Measurements from ENCODE around the gene MUSTN1. TPM values are rescaled to one million over a fixed set of nuclear protein-coding genes. Genes with fewer than 3 reads are reported as not detected.

The MUSTN1 gene
- total RNA-seq, 1 experiment from 2014 or later = not detected

DNA sequence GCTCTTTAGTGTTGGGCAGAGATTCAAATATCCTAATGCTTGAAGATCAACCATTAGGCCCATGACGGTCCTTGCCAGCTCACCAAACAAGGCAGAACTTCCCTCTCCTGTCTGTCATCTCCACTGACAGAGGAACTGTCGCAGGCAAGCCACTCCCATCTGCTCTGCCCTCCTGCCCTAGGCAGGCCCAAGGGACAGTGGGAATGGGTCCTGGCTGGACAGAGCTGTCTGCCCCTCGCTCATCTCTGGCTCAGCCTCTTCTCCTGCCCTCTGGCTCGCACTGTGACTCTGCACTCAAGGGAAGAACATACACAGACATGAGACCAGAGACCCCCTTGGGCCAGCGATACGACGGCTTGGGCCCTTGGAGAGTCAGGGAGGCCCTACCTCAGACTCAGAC lies 7.6 kb upstream of the MUSTN1 start:
- DNase-seq = no peak
- Histone ChIP-seq H3K36me3 (no peaks in the 10 kb centered on the region), H3K27me3 (no peaks in the 10 kb centered on the region), H3K4me3 (no peak overlapping the region), H3K9me3 (no peaks in the 10 kb centered on the region)

DNA sequence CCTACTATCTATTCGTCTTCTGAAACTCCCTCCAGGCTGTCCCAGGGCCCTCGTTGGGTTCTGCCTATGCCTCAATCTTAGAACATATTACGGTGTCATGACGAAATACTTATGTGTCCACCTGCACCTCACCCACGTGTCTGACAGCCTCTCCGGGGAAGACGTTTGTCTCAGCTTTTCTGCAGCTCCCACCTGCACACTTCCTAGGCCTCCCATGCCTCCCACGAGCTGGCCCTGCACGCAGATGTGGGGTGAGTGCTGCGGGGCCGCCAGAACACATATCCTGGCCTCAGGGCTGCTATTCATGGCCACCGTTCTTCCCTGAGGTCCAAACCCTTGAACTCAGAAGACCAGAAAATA lies 7.1 kb upstream of the MUSTN1 start:
- no peaks in the 10 kb centered on the region for H3K27me3 ChIP-seq
- no peaks in the 10 kb centered on the region for H3K36me3 ChIP-seq
- no peak overlapping the region for H3K4me3 ChIP-seq
- no peaks in the 10 kb centered on the region for H3K9me3 ChIP-seq
- DNase-seq = no peak

DNA sequence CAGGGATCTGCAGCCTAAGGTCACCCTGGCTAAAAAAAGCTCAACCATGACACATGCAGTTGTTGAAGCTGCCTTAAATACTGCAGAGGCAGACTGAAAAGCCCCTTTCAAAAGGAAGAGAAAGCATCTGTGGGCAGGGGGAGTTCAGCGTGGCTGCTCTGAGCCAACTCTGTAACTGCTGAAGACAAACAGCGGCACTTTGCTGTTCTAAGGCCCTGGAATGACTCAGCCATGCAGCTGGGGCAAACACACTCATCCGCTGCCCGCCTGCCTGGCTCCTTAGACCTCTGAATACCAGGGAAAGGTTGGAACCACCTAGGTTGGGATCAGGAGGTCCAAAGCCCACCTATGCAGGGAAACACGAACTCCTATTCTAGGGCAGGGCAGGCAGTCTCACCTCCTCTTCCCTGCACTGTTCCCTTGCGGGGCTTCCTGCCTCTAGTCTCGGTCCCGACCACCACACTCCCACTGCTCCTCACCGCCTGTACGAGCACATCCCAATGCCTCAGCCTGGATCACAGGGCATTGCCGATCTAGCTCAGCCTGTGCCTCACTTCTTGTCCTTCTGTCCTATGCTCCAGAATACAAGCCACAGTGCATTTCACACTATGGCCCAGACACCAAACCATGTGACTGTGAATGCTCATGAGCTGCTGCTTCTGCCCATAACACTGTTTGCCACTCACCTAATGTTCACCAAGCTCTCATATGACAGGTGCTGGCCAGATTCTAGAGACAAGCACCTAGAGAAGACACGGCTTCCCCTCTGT lies 6.6 kb upstream of the MUSTN1 start:
- Histone ChIP-seq H3K4me3 (no peak overlapping the region), H3K9me3 (no peaks in the 10 kb centered on the region), H3K36me3 (no peaks in the 10 kb centered on the region), H3K27me3 (no peaks in the 10 kb centered on the region)
- DNase-seq = no peak

DNA sequence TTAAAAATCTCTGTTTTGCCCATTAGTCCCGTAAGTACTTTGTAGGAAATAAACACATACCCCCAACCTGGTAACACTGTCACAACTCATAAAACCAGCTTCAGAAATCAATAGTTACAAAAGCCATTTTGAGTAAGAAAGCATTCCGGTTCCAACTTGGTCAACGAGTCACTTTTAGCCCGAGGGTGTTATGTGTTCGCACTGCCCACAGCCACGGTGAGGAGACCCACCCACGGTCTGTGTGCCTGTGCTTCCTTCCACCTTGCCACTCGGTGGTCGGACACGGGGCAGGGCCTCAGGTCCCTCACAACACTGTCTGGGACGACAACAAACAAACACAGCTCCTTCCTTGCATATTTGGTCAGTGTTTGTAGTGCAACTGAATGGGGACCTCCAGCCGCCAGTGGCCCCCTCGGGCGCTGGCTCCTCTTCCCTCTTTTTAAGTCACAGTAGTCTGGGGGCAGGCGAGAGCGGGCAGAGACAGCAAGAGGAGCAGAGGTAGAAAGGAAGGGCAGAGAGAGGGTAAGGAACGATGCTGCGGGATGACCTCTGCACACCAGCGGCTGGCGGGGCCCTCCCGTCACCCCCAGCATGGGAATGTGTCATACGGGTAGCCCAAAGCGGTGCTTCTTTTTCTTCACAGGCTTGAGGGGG lies 5.2 kb upstream of the MUSTN1 start:
- no peak for DNase-seq
- H3K4me3 ChIP-seq = no peak overlapping the region
- no peaks in the 10 kb centered on the region for H3K27me3 ChIP-seq
- H3K36me3 ChIP-seq = no peaks in the 10 kb centered on the region
- H3K9me3 ChIP-seq = no peaks in the 10 kb centered on the region

DNA sequence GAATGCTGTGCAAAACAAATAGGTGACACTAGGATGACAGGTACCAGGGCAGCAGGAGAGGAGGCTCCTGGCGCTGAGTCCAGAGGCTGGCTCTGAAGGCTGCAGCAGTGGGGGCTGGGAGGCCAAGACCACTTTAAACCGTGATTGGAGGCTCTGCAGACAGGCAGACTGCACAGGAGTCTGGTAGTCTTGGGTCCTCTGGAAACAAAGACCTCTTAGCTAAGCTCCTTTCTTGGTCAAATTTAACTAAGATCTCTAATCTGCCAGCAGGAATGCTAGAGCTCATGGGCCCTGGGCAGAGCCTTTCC lies 4.4 kb upstream of the MUSTN1 start:
- no peak for DNase-seq
- H3K36me3 ChIP-seq = no peaks in the 10 kb centered on the region
- no peak overlapping the region for H3K4me3 ChIP-seq
- H3K27me3 ChIP-seq = no peaks in the 10 kb centered on the region
- no peaks in the 10 kb centered on the region for H3K9me3 ChIP-seq

DNA sequence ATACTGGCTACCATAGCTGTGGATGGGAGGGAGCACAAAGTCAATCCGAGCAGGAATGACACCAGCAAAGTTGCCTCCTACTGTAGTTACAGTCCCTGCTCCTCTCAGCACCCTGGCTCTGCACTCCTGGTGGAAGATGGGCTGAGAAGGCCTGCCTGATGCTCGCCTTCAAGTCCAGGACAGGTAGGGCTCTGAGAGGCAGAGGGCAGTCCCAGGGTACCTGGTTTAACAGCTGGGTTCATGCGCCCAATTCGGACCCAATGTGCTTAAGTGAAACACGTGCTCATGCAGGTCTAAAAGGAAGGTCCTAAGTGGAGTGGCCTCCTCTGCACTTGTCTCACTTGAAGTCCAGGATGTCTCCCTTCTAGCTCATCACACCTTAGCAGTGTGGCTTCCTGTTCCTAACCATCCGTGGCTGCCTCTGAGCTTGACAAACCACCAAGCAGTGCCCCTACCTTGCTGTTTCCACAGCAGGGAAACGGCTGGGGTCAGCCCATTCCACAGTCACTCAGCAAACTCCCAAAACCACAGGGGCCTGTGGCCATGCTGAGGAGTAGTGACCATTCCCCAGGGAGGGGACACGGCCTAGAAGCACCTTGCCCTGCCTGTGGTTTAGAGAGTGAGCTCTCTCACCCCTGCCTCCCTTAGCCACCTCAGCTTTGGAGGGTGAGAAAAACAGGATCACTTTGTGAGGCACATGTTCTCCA lies 3.9 kb upstream of the MUSTN1 start:
- DNase-seq = no peak
- no peaks in the 10 kb centered on the region for H3K9me3 ChIP-seq
- H3K36me3 ChIP-seq = no peaks in the 10 kb centered on the region
- H3K27me3 ChIP-seq = no peaks in the 10 kb centered on the region
- H3K4me3 ChIP-seq = no peak overlapping the region

DNA sequence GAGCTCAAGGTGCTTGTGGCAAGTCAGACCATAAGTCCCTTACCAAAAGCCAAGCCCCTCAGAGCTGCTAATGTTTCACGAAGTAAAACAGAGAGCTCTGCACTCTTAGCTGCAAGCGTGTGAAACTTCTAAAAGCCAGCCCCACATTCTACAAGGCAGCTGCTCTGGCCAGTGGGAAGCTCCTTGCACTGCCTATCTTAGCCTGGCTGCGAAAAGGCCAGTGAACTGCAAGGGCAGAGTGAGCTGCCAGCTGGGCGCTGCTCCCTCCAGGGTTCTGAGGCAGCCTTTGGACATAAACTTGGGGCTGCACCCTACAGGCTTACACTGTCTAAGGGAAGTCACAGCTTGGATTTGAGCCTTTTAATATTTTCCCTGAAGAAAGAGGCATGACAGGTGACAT lies 2.2 kb upstream of the MUSTN1 start:
- H3K36me3 ChIP-seq = no peaks in the 10 kb centered on the region
- no peak overlapping the region for H3K4me3 ChIP-seq
- no peak for DNase-seq
- H3K9me3 ChIP-seq = no peaks in the 10 kb centered on the region
- no peaks in the 10 kb centered on the region for H3K27me3 ChIP-seq

DNA sequence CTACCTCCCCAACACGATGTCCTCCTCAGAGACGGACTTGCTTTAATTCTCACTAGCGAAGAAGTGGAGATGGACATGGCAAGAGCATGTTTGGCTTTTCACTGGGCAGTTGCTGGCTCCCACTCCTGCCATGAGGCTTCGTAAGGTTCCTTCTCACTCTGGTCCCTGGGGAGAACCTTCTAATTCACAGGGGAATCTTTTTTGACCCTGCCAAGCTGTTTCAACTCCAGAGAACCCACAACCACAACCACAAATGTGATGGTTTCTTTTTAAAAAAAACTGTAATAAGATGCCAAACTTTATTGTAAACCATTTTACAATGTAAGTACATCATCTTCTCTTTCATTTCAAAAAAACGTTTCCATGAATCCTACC lies 1.6 kb upstream of the MUSTN1 start:
- no peak overlapping the region for H3K4me3 ChIP-seq
- DNase-seq = no peak
- H3K9me3 ChIP-seq = no peaks in the 10 kb centered on the region
- no peaks in the 10 kb centered on the region for H3K27me3 ChIP-seq
- H3K36me3 ChIP-seq = no peaks in the 10 kb centered on the region

DNA sequence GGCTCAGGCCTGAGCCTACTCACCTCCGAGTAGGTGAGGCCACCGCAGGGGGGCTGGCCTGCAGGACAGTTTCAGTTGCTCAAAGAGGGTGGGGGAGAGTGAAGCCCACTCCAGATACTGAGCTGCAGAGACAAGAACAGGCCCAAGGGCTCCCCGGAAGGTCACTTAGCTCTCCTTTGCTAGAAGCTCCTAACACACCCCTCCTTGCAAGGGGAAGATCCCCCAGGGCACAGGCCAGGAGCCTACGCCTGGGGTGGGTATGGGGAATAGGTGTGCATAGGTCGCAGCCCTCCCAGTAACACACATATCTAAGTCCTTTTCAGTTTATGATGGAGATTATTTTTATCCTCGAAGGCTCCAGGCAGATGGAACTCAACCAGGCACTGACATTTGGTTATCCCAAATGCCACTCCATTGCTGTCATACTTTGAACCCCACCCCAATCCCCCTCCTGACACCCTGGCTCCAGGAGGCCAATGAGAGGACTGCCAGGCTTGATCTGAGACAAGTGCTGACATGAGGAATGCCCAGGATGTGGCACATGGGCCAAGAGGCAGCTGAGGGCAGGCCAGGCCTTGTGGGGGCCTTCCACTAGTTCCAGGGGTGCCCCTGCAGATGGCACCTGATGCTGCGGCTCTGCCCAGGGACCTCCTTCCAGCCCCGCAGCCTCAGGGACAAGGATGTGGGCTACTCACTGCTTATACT lies 1.1 kb upstream of the MUSTN1 start:
- no peak for DNase-seq
- Histone ChIP-seq H3K36me3 (no peaks in the 10 kb centered on the region), H3K27me3 (no peaks in the 10 kb centered on the region), H3K9me3 (no peaks in the 10 kb centered on the region), H3K4me3 (no peak overlapping the region)

DNA sequence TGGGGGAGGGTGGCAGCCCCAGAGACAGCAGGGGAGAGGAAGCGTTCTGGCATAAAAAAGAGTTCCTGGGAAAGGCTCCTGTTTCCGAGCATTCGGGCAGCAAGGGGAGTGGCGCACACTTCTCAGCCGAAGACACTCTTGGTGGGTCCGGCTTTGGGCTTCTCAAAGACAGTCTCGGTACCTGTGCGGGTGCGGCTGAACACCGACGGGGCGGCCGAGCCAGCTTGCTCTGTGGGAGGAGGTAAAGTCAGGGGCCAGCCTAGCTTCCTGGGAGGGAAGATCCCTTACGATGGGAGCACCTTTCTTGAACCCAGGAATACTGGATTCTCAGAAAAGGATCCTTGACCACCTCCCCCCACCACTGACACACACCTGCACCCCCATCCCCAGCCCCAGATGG lies 1.6 kb downstream of the MUSTN1 start:
- Histone ChIP-seq H3K4me3 (no peak overlapping the region), H3K27me3 (no peaks in the 10 kb centered on the region), H3K9me3 (no peaks in the 10 kb centered on the region), H3K36me3 (no peaks in the 10 kb centered on the region)
- no peak for DNase-seq

DNA sequence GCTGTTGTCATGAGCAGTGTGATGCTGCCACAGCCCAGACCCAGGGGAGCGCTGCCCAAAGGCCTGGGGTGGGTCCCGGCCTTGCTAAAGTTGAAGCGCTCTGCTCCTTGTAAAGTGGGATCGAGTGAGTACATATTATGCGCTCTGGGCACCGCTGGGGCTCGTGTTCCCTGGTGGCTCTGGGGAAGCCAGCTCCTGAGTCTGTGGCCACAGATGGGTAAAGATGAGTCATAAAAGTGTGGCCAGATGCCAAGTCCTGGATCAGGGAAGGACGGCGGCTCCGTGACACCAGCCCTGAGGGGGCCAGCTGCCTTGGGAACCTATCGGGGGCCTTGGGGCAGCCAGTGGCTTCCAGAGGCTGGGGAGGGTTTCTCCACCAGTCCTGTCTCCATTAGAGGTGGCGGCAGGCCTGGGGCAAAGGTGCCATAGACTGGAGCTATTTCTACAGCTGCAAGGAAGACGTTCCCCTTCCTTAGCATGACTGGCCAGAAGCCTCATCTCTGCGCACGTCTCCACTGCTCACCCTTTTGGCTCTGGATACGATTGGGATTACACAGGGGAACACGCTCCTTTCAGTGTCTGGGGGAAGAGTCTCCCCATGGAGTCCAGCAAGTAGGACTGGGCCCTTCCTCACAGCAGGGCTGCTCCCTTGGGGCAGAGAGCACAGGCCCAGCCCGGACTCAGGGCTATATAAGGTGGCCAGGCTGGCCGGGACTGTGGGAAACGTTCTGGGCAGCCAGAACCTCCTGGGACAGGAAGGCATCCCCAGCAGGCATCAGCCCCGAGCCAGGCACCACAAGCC lies 3.1 kb downstream of the MUSTN1 start:
- no peaks in the 10 kb centered on the region for H3K27me3 ChIP-seq
- H3K36me3 ChIP-seq = no peaks in the 10 kb centered on the region
- DNase-seq = peak; percentile 47
- H3K4me3 ChIP-seq = no peak overlapping the region
- no peaks in the 10 kb centered on the region for H3K9me3 ChIP-seq

DNA sequence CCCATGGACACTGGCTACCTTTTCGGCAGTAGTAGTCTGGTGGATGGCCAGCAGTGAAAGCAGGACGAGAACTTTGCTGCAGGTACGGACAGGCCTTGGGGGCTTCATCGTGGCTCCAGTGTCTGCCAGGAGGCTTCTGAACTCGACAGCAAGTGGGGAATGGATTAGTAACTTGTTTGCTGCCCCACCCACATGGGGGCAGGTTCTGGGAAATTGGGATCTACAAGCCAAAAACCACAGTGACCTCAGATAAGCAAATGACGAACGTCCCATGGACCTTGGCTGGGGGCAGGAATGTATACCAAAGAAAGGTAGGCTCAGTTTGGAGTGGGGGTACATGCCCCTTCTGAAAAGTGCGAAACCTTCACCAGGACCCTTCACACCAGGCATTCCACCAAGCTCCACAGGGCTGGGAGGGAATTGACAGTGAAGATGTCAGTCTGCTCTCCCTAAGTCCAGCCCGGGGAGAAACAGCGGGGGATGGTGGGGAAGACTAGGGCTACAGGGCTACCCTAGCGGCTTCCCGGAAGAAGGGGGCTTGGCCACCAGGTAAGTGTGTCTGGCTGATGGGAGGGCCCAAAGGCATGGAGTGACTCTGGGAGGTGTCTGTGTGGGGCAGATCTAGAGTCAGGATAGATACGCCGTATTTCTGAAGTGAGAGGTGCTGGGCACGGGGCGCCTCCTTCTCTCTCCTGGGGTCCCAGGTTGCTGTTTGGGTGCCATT lies 4.1 kb downstream of the MUSTN1 start, which contains the start of gene ITIH4:
TSS of gene ITIH4 (minus strand) at position 138 of the 724 bp plus-strand sequence. CDS start at position 108, 30 bp downstream.
- Histone ChIP-seq H3K4me3 (no peak within 1 kb of the TSS), H3K27me3 (no peaks in the 10 kb centered on the region), H3K36me3 (no peaks in the 10 kb centered on the region), H3K9me3 (no peaks in the 10 kb centered on the region)
- DNase-seq = no peak

DNA sequence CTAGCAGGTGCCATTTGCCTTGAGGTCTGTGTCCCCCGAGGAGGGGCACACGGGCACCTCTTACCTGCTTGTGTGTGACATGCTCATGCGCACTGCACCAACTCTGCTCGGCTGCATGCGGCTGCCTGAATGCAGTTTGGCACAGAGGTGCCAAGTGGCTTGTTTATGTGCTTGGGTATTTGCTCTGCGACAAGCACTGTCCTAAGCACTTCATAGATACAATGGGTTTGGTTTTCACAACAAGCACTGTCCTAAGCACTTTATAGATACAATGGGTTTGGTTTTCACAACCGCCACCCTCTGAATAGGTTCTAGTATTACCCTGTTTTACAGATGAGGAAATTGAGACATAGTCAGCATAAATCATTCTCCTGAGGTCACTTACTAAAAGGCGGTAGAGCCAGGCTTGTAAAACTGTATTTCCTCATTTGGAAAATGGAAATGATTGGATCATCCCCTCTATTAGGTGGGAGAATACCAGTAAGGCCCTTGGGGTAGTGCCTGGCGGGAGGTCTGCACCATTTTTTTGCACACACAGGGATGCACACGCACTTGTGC lies 4.8 kb downstream of the MUSTN1 start:
- H3K4me3 ChIP-seq = no peak overlapping the region
- H3K27me3 ChIP-seq = no peaks in the 10 kb centered on the region
- no peaks in the 10 kb centered on the region for H3K36me3 ChIP-seq
- DNase-seq = no peak
- no peaks in the 10 kb centered on the region for H3K9me3 ChIP-seq

DNA sequence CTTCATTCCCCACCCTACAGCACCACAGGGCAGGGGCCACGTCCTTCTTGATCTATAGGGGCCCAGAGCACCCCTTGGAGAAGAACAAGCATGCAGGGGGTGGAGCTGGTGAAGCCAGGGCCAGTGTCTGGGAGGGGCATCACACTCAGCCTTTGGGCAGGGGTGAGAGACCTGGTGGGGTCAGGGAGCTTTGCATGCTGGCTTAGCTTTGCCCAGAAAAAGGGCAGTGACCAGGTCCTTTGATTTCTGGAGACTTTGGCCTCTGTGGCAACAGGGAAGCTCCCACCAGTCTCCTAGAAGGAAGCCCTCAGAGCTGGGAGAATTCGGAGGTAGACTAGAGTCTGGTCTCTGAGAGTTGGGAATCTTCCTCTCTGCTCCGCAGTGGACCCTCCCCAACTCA lies 5.3 kb downstream of the MUSTN1 start:
- H3K9me3 ChIP-seq = no peaks in the 10 kb centered on the region
- DNase-seq = no peak
- no peaks in the 10 kb centered on the region for H3K27me3 ChIP-seq
- no peaks in the 10 kb centered on the region for H3K36me3 ChIP-seq
- no peak overlapping the region for H3K4me3 ChIP-seq

DNA sequence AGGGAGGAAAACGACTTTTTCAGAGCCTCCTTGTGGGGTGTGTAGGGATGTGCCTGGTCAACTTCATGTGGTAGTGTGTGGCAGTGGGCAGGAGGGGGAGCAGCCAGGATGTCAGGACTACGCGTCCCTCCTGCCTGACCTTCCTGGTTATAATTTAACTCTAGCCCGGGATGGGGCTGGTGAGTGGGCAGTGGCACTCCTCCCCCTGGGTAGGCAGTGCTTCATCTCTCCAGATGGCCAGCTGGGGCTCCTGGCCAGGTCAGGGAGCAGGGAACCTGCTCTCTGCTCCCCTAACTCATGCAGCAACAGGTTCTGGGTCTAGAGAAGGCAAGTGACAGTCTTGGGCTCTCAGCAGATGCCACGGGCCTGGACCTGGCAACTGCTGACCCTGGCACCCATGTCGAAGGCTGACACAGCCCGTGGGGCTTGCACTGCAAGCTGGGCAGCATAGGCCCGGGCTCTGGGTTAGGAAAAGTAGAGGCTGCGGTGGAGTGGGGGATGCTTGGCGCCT lies 6.9 kb downstream of the MUSTN1 start:
- no peaks in the 10 kb centered on the region for H3K36me3 ChIP-seq
- no peaks in the 10 kb centered on the region for H3K27me3 ChIP-seq
- no peak overlapping the region for H3K4me3 ChIP-seq
- DNase-seq = no peak
- no peaks in the 10 kb centered on the region for H3K9me3 ChIP-seq

DNA sequence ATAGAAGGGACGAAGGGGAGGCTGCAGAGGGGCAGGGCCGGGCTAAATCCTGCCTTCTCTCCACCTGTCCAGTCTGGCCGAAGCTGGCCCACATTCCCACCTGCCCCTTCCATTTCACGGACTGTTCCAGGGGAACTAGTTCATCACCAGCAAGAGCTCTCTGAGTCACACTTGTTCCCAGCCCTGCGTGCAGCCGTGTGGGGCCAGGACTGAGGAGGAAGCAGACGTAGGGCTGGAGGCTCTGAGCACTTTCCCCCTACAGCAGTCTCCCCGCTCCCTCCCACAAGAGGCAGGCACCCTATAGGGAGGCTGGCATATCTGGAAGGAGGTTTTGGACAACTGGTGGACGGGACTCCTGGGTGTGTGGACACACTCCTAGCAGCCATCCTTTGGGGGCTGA lies 7.4 kb downstream of the MUSTN1 start:
- H3K9me3 ChIP-seq = no peaks in the 10 kb centered on the region
- H3K36me3 ChIP-seq = no peaks in the 10 kb centered on the region
- no peak overlapping the region for H3K4me3 ChIP-seq
- no peak for DNase-seq
- H3K27me3 ChIP-seq = no peaks in the 10 kb centered on the region

All from MG63 (cell line).